GM21447 (cell line): ENCODE measurements around the gene NCS1.

Experiments used
- ATAC-seq: cut with Tn5 transposase; IDR thresholded peaks from one replicate; pipeline ENCODE4 v1.9.1; 2021; ENCODE audit not compliant: unreplicated experiment

The NCS1 gene

GRCh38 chr9:130147198-130147597 is 25.0 kb upstream of the NCS1 start:
- no peak for ATAC-seq

GRCh38 chr9:130147910-130148309 is 24.3 kb upstream of the NCS1 start:
- no peak for ATAC-seq

GRCh38 chr9:130149031-130149430 is 23.2 kb upstream of the NCS1 start:
- no peak for ATAC-seq

- ATAC-seq = no peak
Observed at GRCh38 chr9:130149654-130150286, 22.4 kb upstream of the NCS1 start.

GRCh38 chr9:130150779-130151382 is 21.3 kb upstream of the NCS1 start:
- ATAC-seq = no peak

- no peak for ATAC-seq
Observed at GRCh38 chr9:130154816-130155215, 17.4 kb upstream of the NCS1 start.

- no peak for ATAC-seq
Observed at GRCh38 chr9:130155647-130156046, 16.6 kb upstream of the NCS1 start.

- no peak for ATAC-seq
Observed at GRCh38 chr9:130156672-130157071, 15.5 kb upstream of the NCS1 start.

GRCh38 chr9:130157079-130157478 is 15.1 kb upstream of the NCS1 start:
- ATAC-seq = no peak

GRCh38 chr9:130158001-130158400 is 14.2 kb upstream of the NCS1 start:
- no peak for ATAC-seq

GRCh38 chr9:130159057-130159456 is 13.1 kb upstream of the NCS1 start:
- ATAC-seq = no peak

GRCh38 chr9:130159915-130160670 is 12.1 kb upstream of the NCS1 start:
- no peak for ATAC-seq

- no peak for ATAC-seq
Observed at GRCh38 chr9:130160862-130161470, 11.2 kb upstream of the NCS1 start.

- ATAC-seq = no peak
Observed at GRCh38 chr9:130165579-130165978, 6.6 kb upstream of the NCS1 start.

- ATAC-seq = no peak
Observed at GRCh38 chr9:130166399-130166798, 5.8 kb upstream of the NCS1 start.

GRCh38 chr9:130167927-130168326 is 4.3 kb upstream of the NCS1 start:
- no peak for ATAC-seq

- ATAC-seq = no peak
Observed at GRCh38 chr9:130171226-130172148, 717 bp upstream of the NCS1 start.

GRCh38 chr9:130172858-130173665 is 858 bp downstream of the NCS1 start:
- no peak for ATAC-seq

- ATAC-seq = no peak
Observed at GRCh38 chr9:130173666-130173983, 1.4 kb downstream of the NCS1 start.

- ATAC-seq = no peak
Observed at GRCh38 chr9:130174025-130174424, 1.8 kb downstream of the NCS1 start.
